Stimulated activated CD4-positive, alpha-beta T cell treated with anti-CD3 and anti-CD28 coated beads, Interleukin-2, amount 100 ng/mL, for 24 hours (primary cell): Measurements from ENCODE around the gene OR4M2.
"Not testable (repeated sequence)": the region's sequence is repeated elsewhere in the genome, so short reads cannot be mapped to it uniquely, and the experiment has no call there.

Experiments
- DNase-seq, 2 donors: peaks; one replicate each; pipeline ENCODE4 v3.0.0-alpha.2; 2020

The OR4M2 gene, protein sequence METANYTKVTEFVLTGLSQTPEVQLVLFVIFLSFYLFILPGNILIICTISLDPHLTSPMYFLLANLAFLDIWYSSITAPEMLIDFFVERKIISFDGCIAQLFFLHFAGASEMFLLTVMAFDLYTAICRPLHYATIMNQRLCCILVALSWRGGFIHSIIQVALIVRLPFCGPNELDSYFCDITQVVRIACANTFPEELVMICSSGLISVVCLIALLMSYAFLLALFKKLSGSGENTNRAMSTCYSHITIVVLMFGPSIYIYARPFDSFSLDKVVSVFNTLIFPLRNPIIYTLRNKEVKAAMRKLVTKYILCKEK

DNA sequence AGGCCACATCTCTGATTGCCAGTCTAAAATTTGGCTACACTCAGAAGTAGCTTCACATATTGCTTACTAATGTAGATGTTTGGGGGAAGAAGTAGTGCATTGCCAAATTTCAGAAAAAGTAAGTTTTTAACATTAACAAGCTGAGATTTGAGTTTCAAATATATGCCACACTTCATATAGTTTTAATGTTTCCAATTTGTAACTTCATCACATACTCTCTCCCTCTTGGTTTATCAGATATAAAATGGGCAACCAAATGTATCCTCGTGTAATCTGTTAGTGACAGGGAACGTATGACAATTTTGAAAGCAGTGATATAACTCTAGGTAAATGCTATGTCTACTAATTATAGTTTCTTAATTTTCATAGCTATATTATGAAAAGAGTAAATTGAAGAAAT is at the start of gene OR4M2:
OR4M2 (plus strand) TSS at position 301 of the 400 bp plus-strand sequence; CDS start at position 399, 98 bp downstream.
- DNase-seq = not testable (repeated sequence)

DNA sequence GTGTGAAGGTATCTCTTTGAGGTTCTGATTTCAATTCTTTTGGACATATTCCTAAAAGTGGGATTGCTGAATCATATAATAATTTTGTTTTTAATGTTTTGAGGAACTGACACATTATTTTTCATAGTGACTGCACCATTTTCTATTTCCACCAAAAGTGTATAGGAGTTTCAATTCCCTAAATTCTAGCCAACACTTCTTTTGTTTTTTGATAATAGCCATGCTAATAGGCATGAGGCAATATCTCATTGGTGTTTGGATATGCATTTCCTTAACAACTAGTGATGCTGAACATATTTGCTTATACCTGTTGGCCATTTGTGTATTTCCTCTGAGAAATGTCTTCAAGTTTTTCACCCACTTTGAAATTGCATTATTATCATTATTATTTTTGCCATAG is 11.1 kb upstream of the OR4M2 start:
- DNase-seq = not testable (repeated sequence)

- not testable (repeated sequence) for DNase-seq
Measured at GRCh38 chr15:22081386-22081785, 1.1 kb downstream of the OR4M2 start.

DNA sequence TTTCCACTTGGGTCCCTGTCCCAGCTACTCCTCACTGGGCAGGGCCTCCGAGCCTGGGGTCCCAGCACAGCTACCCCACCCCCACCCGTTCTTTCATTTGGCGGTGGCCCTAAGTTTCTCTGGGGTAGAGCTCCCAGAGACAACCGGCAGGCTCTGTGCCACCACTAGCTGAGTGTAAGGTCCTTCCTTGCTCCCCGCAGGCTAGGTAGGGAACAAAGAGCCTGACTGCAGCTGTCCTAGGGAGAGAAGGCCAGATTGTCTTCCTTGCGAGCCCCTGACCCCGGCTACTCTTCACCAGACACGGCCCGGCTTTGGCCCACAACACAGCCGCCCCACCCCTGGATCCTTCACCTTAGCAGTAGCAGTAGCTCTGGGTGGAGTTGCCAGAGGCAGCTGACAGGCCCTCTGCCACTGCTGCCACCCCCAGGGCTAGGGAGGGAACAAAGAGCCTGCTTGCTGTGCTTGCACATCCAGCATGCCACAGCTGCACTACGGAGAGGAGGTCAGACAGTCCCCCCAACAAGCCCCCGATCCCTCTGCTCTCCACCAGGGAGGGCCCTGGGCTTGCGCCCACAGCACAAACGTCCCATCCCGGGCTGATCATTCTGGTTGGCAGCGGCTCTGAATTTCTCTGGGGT is 18.4 kb downstream of the OR4M2 start:
- DNase-seq = not testable (repeated sequence)

- DNase-seq = not testable (repeated sequence)
Measured at GRCh38 chr15:22099289-22099891, 19.1 kb downstream of the OR4M2 start.

DNA sequence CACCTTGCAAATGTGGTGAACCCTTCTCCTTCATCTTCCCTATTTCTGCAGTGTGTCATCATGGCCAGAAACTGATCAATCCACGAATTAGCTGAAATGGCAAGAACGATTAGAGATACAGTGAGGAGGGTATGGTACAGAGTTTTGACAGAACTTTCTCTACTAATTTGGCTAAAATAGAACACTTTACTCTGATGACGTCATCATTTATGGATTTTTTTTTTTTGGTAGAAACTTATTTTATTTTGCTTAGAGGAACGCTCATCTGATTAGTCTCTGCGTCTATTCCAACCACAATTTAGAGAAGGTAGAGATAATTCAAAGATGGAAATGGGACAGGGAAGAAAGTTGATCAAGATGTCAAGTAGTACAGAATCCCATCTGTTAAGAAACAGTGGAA is 41.7 kb downstream of the OR4M2 start:
- DNase-seq = not testable (repeated sequence)
